Erythroblast (primary cell): ENCODE results near the gene NLN.

Source experiments
- GATA1 ChIP-seq: IDR thresholded peaks from 2 replicates; pipeline ENCODE4 v1.6.1; 2011; ENCODE audit warnings: low read depth, mild to moderate bottlenecking, control low read depth, low read length, moderate library complexity
- POLR2A ChIP-seq: IDR thresholded peaks from 2 replicates; pipeline ENCODE4 v1.6.1; 2011; ENCODE audit warnings: mild to moderate bottlenecking, low read length

- TF ChIP-seq POLR2A (no peak), GATA1 (no peak)
Measured at GRCh38 chr5:65858316-65858715, 136.3 kb downstream of the NLN start.
